ENCODE measurements around the gene AFDN. TPM values are rescaled to one million over a fixed set of nuclear protein-coding genes. Genes with fewer than 3 reads are reported as not detected.
A peak's percentile ranks its signal among the peaks of the same experiment; 100 is the strongest.

Gene AFDN
- total RNA-seq, 1 donor from 2014 or later = 552 TPM

DNA sequence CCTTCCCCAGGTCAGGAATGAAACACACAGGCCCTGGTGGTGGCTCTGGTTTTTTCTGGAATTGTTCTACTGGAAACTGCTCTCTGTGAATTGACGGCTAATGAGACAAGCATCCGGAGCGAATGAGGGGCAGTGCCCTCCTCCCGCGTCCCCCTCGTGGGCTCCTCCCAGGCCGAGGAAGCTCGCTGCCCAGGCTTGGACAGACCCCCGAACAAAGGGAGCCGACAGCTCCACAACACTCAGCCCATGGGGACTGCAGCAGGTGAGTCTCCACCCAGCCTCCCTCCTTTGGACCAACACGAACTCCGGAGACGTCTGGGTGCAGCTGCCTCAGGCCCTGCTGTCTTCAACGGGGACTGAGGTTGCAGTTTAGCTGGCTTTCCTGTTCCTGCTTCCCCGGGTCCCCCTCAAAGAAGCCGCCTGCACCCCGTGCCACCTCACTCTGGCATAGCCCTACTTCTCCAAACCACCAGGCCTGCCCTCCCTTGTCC, 31.3 kb upstream of the AFDN start:
- Mint-ChIP-seq H3K36me3 (ENCODE audit: unreplicated experiment) (no peaks in the 10 kb centered on the region), H3K4me3 (ENCODE audit: unreplicated experiment) (peak overlapping the region; percentile 10), H3K9me3 (ENCODE audit: unreplicated experiment) (peaks cover 22% of the 10 kb centered on the region), H3K27me3 (ENCODE audit: unreplicated experiment) (peaks cover 20% of the 10 kb centered on the region), H3K4me1 (ENCODE audit: low read depth, unreplicated experiment) (peaks cover 43% of the 10 kb centered on the region), H3K27ac (ENCODE audit: unreplicated experiment) (peak overlapping the region; percentile 69)
- TF ChIP-seq, protein P1, sequence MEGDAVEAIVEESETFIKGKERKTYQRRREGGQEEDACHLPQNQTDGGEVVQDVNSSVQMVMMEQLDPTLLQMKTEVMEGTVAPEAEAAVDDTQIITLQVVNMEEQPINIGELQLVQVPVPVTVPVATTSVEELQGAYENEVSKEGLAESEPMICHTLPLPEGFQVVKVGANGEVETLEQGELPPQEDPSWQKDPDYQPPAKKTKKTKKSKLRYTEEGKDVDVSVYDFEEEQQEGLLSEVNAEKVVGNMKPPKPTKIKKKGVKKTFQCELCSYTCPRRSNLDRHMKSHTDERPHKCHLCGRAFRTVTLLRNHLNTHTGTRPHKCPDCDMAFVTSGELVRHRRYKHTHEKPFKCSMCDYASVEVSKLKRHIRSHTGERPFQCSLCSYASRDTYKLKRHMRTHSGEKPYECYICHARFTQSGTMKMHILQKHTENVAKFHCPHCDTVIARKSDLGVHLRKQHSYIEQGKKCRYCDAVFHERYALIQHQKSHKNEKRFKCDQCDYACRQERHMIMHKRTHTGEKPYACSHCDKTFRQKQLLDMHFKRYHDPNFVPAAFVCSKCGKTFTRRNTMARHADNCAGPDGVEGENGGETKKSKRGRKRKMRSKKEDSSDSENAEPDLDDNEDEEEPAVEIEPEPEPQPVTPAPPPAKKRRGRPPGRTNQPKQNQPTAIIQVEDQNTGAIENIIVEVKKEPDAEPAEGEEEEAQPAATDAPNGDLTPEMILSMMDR (IDR thresholded peaks at IDR 0.05; ENCODE audit: partially characterized antibody, unreplicated experiment) = no peak
- DNase-seq = no peak

DNA sequence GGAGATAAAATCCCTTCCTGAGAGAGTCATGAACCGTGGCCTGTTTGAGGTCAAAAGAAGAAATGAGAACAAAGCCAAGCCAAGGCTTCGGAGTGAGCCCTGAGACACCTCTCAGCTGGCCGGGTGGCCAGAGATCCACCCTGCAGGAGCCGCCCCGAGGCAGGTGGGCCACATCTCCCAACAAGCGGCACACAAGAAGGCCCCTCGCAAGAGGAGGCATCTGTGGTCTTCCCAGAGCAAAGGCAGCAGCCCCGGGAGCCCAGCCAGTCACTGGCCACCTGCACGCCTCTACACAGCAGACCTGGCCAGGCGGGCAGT, 30.9 kb upstream of the AFDN start:
- Mint-ChIP-seq H3K27me3 (ENCODE audit: unreplicated experiment) (peaks cover 20% of the 10 kb centered on the region), H3K4me3 (ENCODE audit: unreplicated experiment) (peak overlapping the region; percentile 10), H3K4me1 (ENCODE audit: low read depth, unreplicated experiment) (peaks cover 41% of the 10 kb centered on the region), H3K36me3 (ENCODE audit: unreplicated experiment) (no peaks in the 10 kb centered on the region), H3K9me3 (ENCODE audit: unreplicated experiment) (peaks cover 22% of the 10 kb centered on the region), H3K27ac (ENCODE audit: unreplicated experiment) (peak overlapping the region; percentile 69)
- TF ChIP-seq, protein P1 (IDR thresholded peaks at IDR 0.05; ENCODE audit: partially characterized antibody, unreplicated experiment) = no peak
- DNase-seq = no peak

DNA sequence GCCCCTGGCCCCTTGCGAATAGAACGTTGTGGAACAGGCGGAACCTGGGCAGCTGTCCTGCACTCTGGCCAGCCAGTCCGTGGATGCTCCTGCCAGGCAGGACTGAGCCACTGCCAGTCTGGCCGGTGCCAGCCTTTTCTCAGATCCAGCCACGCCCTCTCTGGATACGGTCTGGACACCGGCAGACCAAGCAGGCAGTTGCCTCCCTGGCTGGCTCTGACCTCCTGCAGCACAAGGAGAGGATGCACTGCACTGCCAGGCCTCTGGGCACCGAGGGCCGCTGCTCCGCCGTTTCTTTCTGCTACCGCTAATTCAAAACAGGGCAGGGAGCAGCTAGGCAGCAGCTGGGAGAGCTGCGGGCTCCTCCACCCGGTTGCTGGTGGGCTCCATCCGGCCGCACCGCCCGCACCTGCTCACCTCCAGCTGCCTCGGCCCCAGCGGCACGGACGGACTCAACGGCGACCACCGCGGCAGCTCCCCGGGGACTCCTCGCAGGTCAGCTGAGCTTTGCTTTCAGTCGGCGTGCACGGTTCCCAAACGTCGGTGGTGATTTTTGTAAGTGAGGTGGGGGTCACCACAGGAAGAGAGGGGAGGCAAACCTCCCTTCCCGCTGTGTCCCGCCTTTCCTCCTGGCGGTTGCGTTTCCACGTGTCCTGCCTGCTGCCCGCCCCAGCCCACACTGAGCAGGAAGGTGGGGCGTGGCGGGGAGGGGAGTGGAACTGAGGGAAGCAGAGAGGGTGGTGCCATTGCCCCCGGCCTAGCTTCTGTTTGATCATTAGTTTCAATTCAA, 30.3 kb upstream of the AFDN start:
- TF ChIP-seq, protein P1 (IDR thresholded peaks at IDR 0.05; ENCODE audit: partially characterized antibody, unreplicated experiment) = no peak

DNA sequence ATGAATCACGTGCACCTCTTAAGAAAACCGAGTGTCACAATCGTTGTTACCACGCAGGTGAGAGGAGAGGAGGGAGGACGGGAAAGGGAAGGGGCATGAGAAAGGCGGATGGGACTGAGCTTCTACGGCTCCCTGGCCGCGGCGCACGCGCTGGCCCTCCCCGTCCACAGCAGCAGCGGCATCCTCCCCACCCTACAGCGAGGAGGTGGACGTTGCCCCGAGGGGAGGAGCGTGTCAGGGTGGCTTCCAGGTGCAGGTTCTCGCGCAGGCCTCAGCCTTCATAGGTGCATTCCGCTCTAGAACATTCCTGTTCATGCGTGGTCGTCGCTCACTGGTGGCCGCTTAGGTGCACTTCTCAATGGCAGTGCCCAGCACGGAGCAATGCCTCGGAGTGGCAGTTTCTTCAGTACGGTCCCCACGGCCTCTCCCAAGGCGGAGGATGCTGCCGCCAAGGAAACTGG, 29.7 kb upstream of the AFDN start:
- H3K27ac Mint-ChIP-seq (ENCODE audit: unreplicated experiment) = no peak overlapping the region
- no peak overlapping the region for H3K4me3 Mint-ChIP-seq (ENCODE audit: unreplicated experiment)
- TF ChIP-seq, protein P1 (IDR thresholded peaks at IDR 0.05; ENCODE audit: partially characterized antibody, unreplicated experiment) = no peak
- no peaks in the 10 kb centered on the region for H3K36me3 Mint-ChIP-seq (ENCODE audit: unreplicated experiment)
- peaks cover 23% of the 10 kb centered on the region for H3K27me3 Mint-ChIP-seq (ENCODE audit: unreplicated experiment)
- peaks cover 25% of the 10 kb centered on the region for H3K9me3 Mint-ChIP-seq (ENCODE audit: unreplicated experiment)
- no peak for DNase-seq
- H3K4me1 Mint-ChIP-seq (ENCODE audit: low read depth, unreplicated experiment) = peaks cover 48% of the 10 kb centered on the region

More for the DNA sequence above, 30.3 kb upstream of the AFDN start:
- H3K27ac Mint-ChIP-seq (ENCODE audit: unreplicated experiment) = no peak overlapping the region
- no peak overlapping the region for H3K4me3 Mint-ChIP-seq (ENCODE audit: unreplicated experiment)
- no peaks in the 10 kb centered on the region for H3K36me3 Mint-ChIP-seq (ENCODE audit: unreplicated experiment)
- H3K9me3 Mint-ChIP-seq (ENCODE audit: unreplicated experiment) = peaks cover 22% of the 10 kb centered on the region
- peak; percentile 74 for DNase-seq
- H3K4me1 Mint-ChIP-seq (ENCODE audit: low read depth, unreplicated experiment) = peaks cover 44% of the 10 kb centered on the region
- peaks cover 22% of the 10 kb centered on the region for H3K27me3 Mint-ChIP-seq (ENCODE audit: unreplicated experiment)
